ENCODE results near the gene OLFML2B. TPM values are rescaled to one million over a fixed set of nuclear protein-coding genes. Genes with fewer than 3 reads are reported as not detected.

The OLFML2B gene
- total and polyA plus RNA-seq, 2 of the 13 experiments (the other 11 are each of a cell fraction or from before 2014, with no cell fraction given): not detected

GRCh38 chr1:162056043-162056442, 32.4 kb upstream of the OLFML2B start (continued):
- TF ChIP-seq BRCA1 (CRISPR knock-in tag; IDR thresholded peaks at IDR 0.05) (no peak), ZNF274 (CRISPR knock-in tag; IDR thresholded peaks at IDR 0.05) (no peak), PATZ1 (CRISPR knock-in tag; IDR thresholded peaks at IDR 0.05) (peak; percentile 35; the same call in 1 of the 2 replicates), KDM5B (CRISPR knock-in tag; IDR thresholded peaks at IDR 0.05; ENCODE audit: borderline replicate concordance) (peak; percentile 32; the same call in 1 of the 2 replicates), CBX5 (CRISPR knock-in tag; IDR thresholded peaks at IDR 0.05; ENCODE audit: borderline replicate concordance) (0 out of 2 replicates have a peak, but pooled peaks have one; percentile 37), ZNF776 (CRISPR knock-in tag; IDR thresholded peaks at IDR 0.05) (no peak), ZMYM4 (CRISPR knock-in tag; IDR thresholded peaks at IDR 0.05) (peak; percentile 61; the same call in 1 of the 2 replicates), SOX5 (CRISPR knock-in tag; IDR thresholded peaks at IDR 0.05; ENCODE audit: borderline replicate concordance) (no peak), SPEN (CRISPR knock-in tag; IDR thresholded peaks at IDR 0.05; ENCODE audit: low read depth) (peak; percentile 35; the same call in 1 of the 2 replicates), ZNF224 (CRISPR knock-in tag; IDR thresholded peaks at IDR 0.05) (no peak), FOXK2 (IDR thresholded peaks at IDR 0.05) (no peak), ZNF335 (CRISPR knock-in tag; IDR thresholded peaks at IDR 0.05) (peak; percentile 64; the same call in 1 of the 2 replicates), EED (CRISPR knock-in tag; IDR thresholded peaks at IDR 0.05) (no peak), ZNF576 (CRISPR knock-in tag; IDR thresholded peaks at IDR 0.05) (no peak), SMAD1 (CRISPR knock-in tag; IDR thresholded peaks at IDR 0.05; ENCODE audit: borderline replicate concordance, low read depth) (peak; percentile 75; the same call in 1 of the 2 replicates), RAD21 (CRISPR knock-in tag; IDR thresholded peaks at IDR 0.05) (peak; percentile 96), NFIC (IDR thresholded peaks at IDR 0.05; ENCODE audit: low read length) (no peak), STAG1 (CRISPR knock-in tag; IDR thresholded peaks at IDR 0.05) (peak; percentile 100), SMC3 (IDR thresholded peaks at IDR 0.05; ENCODE audit: low read length) (peak; percentile 88), PHF20 (CRISPR knock-in tag; IDR thresholded peaks at IDR 0.05) (no peak), MIXL1 (CRISPR knock-in tag; IDR thresholded peaks at IDR 0.05) (0 out of 2 replicates have a peak, but pooled peaks have one; percentile 45), ZNF598 (CRISPR knock-in tag; IDR thresholded peaks at IDR 0.05; ENCODE audit: borderline replicate concordance) (no peak), DBP (CRISPR knock-in tag; IDR thresholded peaks at IDR 0.05; ENCODE audit: not compliant biosample characterization) (no peak), DNMT3B (CRISPR knock-in tag; conservative IDR thresholded peaks at IDR 0.05) (no peak), XRCC5 (optimal IDR thresholded peaks at IDR 0.05; ENCODE audit: low read length) (peak; percentile 39), YY1 (IDR thresholded peaks at IDR 0.05; ENCODE audit: insufficient read depth, insufficient replicate concordance, low read depth, low read length) (peak; percentile 64), ZNF512 (CRISPR knock-in tag; IDR thresholded peaks at IDR 0.05) (no peak), TFAP4 (IDR thresholded peaks at IDR 0.05; ENCODE audit: borderline replicate concordance, low read depth) (peak; percentile 92), REXO4 (CRISPR knock-in tag; IDR thresholded peaks at IDR 0.05; ENCODE audit: borderline replicate concordance) (no peak)
